Left renal pelvis (tissue), 4 donors: ENCODE measurements around the gene MDC1. TPM values are rescaled to one million over a fixed set of nuclear protein-coding genes. Genes with fewer than 3 reads are reported as not detected.

ENCODE experiments used
- DNase-seq, 4 donors: peaks; one replicate each; pipeline ENCODE4 v3.0.0-alpha.2; 2013; ENCODE audit warnings: low read depth in 4 of 4, low spot score in 3 of 4
- polyA plus RNA-seq, 4 donors: library from polyadenylated mRNA; unstranded; fragments of 120-200 nt; gene quantifications; one replicate each; pipeline ENCODE4 v1.2.1, GENCODE V29; 2013; ENCODE audit not compliant: insufficient read length in 4 of 4

MDC1 gene
- polyA plus RNA-seq, 4 donors: 34.7 to 49.0 (median 45.2) TPM

- no peak for DNase-seq
These were observed 31.1 kb upstream of the MDC1 start for GRCh38 chr6:30747902-30748769.

GRCh38 chr6:30747300-30747687 is 30.2 kb upstream of the MDC1 start:
- no peak for DNase-seq

- DNase-seq: peak in 3 of 4 donors; percentile 77 to 85 (median 78)
These were observed 27.1 kb upstream of the MDC1 start, which contains the start of gene IER3 for GRCh38 chr6:30744054-30744805. Gene IER3 (minus strand): TSS chr6:30744547. CDS start chr6:30744518, 29 bp downstream.

- DNase-seq: no peak
These were observed 26.3 kb upstream of the MDC1 start for GRCh38 chr6:30743099-30744053.

- peak in 3 of 4 donors; percentile 62 to 81 (median 74) for DNase-seq
These were observed 25.4 kb upstream of the MDC1 start, which contains the start of gene FLOT1 for GRCh38 chr6:30742316-30743098. Gene FLOT1 (minus strand): TSS chr6:30742687. CDS start chr6:30742189, 498 bp downstream.

- no peak for DNase-seq
These were observed 24.8 kb upstream of the MDC1 start for GRCh38 chr6:30741789-30742315.

GRCh38 chr6:30741063-30741779 is 24.1 kb upstream of the MDC1 start:
- no peak for DNase-seq

GRCh38 chr6:30740540-30740870 is 23.4 kb upstream of the MDC1 start:
- DNase-seq: no peak

GRCh38 chr6:30738532-30738931 is 21.5 kb upstream of the MDC1 start:
- DNase-seq: no peak

- DNase-seq: no peak
These were observed 18.7 kb upstream of the MDC1 start for GRCh38 chr6:30735668-30736314.

GRCh38 chr6:30732237-30732943 is 15.3 kb upstream of the MDC1 start:
- DNase-seq: no peak

GRCh38 chr6:30730601-30731435 is 13.7 kb upstream of the MDC1 start:
- no peak for DNase-seq

GRCh38 chr6:30727920-30728553 is 11.0 kb upstream of the MDC1 start:
- DNase-seq: no peak

- no peak for DNase-seq
These were observed 9.7 kb upstream of the MDC1 start for GRCh38 chr6:30726506-30727413.
